ENCODE data around the gene SEPTIN6.

- TF ChIP-seq MAFK (IDR thresholded peaks at IDR 0.05; ENCODE audit: low read depth, low read length), result no peak
- TF ChIP-seq ASH2L (IDR thresholded peaks at IDR 0.05; ENCODE audit: low read length), result no peak
These were observed 28.5 kb upstream of the SEPTIN6 start for GRCh38 chrX:119721487-119721886.
